Stimulated activated naive B cell treated with anti-CD40 and anti-IgM and Interleukin-4, amounts not matched to agents 10 μg/mL and 1 μg/mL and 100 μg/mL, for 72 hours (primary cell): ENCODE measurements around the gene IGFBP5.

ENCODE experiments used
- ATAC-seq, 2 donors: fragments of 150-1000 bp; cut with Tn5 transposase; replicated peaks; 2 replicates each; pipeline ENCODE4 v1.10.0; 2021; ENCODE audit warnings: moderate library complexity in 1 of 2
- DNase-seq: peaks from one replicate; pipeline ENCODE4 v3.0.0; 2021
- H3K27ac Mint-ChIP-seq: one replicate; pipeline ENCODE4 v1.8.0; 2022; ENCODE audit warnings: mild to moderate bottlenecking, mixed read lengths
- H3K27me3 Mint-ChIP-seq, 2 donors: one replicate each; pipeline ENCODE4 v1.8.0; 2022; ENCODE audit warnings: mixed read lengths in 2 of 2
- H3K36me3 Mint-ChIP-seq, 2 donors: one replicate each; pipeline ENCODE4 v1.8.0; 2022; ENCODE audit warnings: mixed read lengths in 2 of 2, mild to moderate bottlenecking in 1 of 2
- H3K4me1 Mint-ChIP-seq, 2 donors: one replicate each; pipeline ENCODE4 v1.8.0; 2022; ENCODE audit warnings: mixed read lengths in 2 of 2, mild to moderate bottlenecking in 1 of 2
- H3K4me3 Mint-ChIP-seq, 2 donors: one replicate each; pipeline ENCODE4 v1.8.0; 2022; ENCODE audit warnings: mild to moderate bottlenecking in 2 of 2, mixed read lengths in 2 of 2, moderate library complexity in 1 of 2
- H3K9me3 Mint-ChIP-seq, 2 donors: one replicate each; pipeline ENCODE4 v1.8.0; 2022; ENCODE audit warnings: mixed read lengths in 2 of 2, mild to moderate bottlenecking in 1 of 2

The IGFBP5 gene, protein sequence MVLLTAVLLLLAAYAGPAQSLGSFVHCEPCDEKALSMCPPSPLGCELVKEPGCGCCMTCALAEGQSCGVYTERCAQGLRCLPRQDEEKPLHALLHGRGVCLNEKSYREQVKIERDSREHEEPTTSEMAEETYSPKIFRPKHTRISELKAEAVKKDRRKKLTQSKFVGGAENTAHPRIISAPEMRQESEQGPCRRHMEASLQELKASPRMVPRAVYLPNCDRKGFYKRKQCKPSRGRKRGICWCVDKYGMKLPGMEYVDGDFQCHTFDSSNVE

DNA sequence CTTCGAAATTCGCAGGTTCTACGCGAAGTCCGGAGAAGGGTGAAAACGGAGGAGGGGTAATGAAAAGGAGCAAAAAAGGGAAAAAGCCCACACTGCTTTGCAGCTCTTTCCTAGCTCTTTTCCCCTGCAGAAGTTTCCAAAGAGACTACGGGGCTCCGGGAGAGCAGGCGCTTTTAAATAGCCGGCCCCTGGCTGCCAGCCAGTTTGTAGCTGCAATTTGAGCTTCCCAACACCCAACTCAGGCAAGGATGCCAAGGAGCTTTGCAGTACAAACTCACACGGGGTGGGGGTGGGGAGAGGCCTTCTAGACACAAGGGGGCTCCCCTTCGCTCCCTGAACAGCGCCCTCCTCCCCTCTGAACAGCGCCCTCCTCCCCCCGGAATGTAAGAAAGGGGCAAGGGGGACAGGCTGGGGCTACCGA is at the start of gene IGFBP5:
Gene IGFBP5 (minus strand): TSS at position 149 of the 421 bp plus-strand sequence. CDS start 774 bp downstream, outside the sequence.
- H3K27ac Mint-ChIP-seq: peak within 1 kb of the TSS; percentile 38
- DNase-seq (no peak), ATAC-seq (no peak)
- H3K27me3 Mint-ChIP-seq: peaks cover 39 to 46% of the 10 kb centered on the region in 2 donors
- H3K4me3 Mint-ChIP-seq: peak within 1 kb of the TSS in 1 of 2 donors; percentile 23
- no peaks in the 10 kb centered on the region for H3K9me3 Mint-ChIP-seq
- H3K4me1 Mint-ChIP-seq: peaks cover 20 to 34% of the 10 kb centered on the region in 2 donors
- no peaks in the 10 kb centered on the region for H3K36me3 Mint-ChIP-seq

DNA sequence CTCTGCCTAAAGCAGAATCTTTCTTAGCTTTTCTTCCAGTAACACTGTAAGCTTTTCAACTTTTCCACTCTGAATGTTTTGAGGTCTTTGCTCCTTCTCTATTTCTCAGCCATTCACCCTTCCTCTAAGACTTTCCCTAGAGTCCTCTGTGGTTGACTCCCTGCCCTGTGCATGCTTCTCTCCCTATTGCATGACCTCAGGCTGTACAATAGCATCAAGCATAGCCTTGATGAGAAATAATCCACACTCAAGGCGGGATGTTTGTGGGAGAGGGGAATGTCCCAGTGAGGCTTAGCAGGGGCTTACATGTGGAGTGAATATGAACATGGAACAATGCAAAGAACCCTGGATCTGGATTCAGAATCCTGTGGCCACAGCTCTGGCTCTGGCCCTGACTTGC is 48.4 kb upstream of the IGFBP5 start:
- ATAC-seq (no peak), DNase-seq (no peak)
- peaks cover 2 to 7% of the 10 kb centered on the region in 2 donors for H3K9me3 Mint-ChIP-seq
- peaks cover 28 to 56% of the 10 kb centered on the region in 2 donors for H3K27me3 Mint-ChIP-seq
- H3K4me3 Mint-ChIP-seq: no peak overlapping the region
- H3K27ac Mint-ChIP-seq: no peak overlapping the region
- H3K4me1 Mint-ChIP-seq: no peaks in the 10 kb centered on the region
- H3K36me3 Mint-ChIP-seq: no peaks in the 10 kb centered on the region

DNA sequence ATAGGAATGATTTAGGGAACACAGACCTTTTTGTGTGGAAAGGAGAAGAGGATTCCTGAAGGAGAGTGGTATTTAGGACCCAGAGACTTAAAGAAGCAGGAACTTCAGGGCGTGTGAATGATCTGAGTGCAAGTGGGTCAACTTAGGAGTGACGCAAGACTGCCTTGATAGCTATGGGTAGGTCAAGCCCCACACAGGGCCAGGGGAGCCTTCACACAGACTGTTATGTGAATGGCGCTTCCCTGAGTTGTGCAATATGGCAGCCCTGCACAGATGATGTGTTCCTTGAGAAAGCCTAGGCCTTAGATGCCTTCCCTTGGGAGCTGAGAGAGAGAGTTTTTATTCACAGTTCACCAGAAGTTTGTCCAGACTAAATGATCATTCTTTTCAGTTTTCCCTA is 47.1 kb upstream of the IGFBP5 start:
- H3K27ac Mint-ChIP-seq: no peak overlapping the region
- H3K36me3 Mint-ChIP-seq: no peaks in the 10 kb centered on the region
- ATAC-seq: no peak
- H3K4me1 Mint-ChIP-seq: no peaks in the 10 kb centered on the region
- no peak for DNase-seq
- H3K4me3 Mint-ChIP-seq: no peak overlapping the region
- H3K27me3 Mint-ChIP-seq: peaks cover 18 to 51% of the 10 kb centered on the region in 2 donors
- H3K9me3 Mint-ChIP-seq: no peaks in the 10 kb centered on the region

DNA sequence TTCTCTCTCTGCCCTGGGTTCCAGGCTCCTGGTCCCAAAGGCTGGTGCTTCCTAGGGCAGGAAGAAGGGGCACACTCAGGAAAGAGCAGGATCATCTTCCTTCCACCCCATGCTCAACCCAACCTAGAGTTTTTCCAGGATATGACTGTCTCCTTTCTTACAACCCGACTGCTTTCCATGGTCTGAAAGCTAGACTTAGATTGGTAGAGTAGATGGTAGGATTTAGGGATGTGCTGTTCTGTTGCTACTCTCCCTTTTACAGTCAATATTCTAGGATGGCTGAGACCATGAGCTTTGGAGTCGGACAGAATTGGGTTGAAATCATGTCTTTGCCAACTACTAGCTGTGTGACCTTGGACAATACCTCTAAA is 45.9 kb upstream of the IGFBP5 start:
- DNase-seq: no peak
- no peak for ATAC-seq
- Mint-ChIP-seq H3K27ac (no peak overlapping the region), H3K4me1 (no peaks in the 10 kb centered on the region), H3K4me3 (no peak overlapping the region), H3K9me3 (no peaks in the 10 kb centered on the region), H3K27me3 (peaks cover 13 to 41% of the 10 kb centered on the region in 2 donors), H3K36me3 (no peaks in the 10 kb centered on the region)

DNA sequence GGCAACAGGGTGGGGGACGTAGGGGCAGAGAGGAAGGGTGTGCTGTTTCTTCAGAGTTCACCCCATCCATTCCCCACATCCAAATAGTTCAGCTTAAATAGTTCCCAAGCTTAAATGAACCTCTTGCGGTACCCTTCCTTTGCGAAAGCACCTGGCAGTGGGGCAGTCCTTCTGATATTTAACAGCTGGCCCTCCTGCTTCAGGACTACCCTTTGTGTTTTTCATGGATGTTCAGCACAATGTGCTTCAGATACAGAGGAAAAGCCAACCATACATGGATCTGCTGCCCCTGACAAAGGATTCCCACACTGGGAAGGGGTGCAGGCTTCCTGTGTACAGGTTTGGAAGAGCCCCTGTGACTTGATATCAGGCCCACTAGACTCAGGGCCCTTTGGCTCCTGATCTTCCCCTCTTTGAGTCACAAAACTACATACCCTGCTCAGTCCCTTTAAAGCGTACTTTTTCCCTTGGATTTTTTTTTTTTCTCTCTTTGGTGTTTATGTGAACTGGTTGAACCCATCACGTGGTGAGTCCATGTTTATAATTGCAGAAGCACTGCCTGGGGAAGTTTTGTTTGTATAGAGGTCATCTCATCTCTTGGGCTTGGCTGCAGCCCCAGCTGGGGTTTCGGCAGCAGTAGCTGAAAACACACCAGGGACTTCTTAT is 45.3 kb upstream of the IGFBP5 start:
- no peak for ATAC-seq
- Mint-ChIP-seq H3K9me3 (no peaks in the 10 kb centered on the region), H3K4me3 (no peak overlapping the region), H3K27ac (no peak overlapping the region), H3K4me1 (no peaks in the 10 kb centered on the region), H3K27me3 (peaks cover 13 to 39% of the 10 kb centered on the region in 2 donors), H3K36me3 (no peaks in the 10 kb centered on the region)
- no peak for DNase-seq

DNA sequence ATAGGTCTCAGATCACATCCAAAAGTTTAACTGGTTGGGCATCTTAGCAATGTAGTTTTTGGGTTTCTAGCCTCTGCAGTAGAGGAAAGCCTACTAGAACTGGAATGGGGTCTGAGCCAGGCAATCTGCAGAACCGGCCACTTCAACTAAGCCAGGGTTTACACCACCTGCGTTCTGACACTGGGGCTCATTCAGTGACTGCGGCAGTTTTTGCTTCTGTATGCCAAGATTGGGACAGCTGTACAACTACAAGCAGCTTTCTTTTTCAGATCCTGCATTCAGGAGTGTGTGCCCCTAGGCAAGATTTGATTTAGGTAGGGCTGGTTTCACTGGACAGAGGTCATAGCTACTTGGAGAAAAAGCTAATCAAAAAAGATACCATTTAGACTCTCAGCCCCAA is 43.7 kb upstream of the IGFBP5 start:
- H3K4me3 Mint-ChIP-seq: no peak overlapping the region
- no peaks in the 10 kb centered on the region for H3K36me3 Mint-ChIP-seq
- peaks cover 8 to 30% of the 10 kb centered on the region in 2 donors for H3K27me3 Mint-ChIP-seq
- H3K9me3 Mint-ChIP-seq: no peaks in the 10 kb centered on the region
- ATAC-seq (no peak), DNase-seq (no peak)
- no peaks in the 10 kb centered on the region for H3K4me1 Mint-ChIP-seq
- no peak overlapping the region for H3K27ac Mint-ChIP-seq

DNA sequence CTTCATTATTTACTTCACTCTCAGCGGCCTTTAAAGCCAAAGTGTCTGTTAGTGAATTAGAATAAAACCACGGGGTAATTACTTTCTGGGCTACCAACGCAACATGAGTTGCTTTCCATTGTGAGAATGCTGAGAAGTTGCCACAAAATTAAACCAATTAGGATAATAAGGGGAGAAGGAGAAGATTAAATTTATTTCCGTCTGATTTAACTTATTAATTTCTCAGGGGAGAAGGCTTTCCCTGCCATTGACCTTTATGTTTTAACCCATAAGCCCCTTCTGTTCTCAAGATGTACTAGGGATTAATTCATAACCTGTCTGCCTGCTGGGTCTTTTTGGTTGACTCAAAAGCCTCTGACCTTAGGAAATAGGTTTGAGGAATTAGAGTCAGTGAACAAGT is 42.3 kb upstream of the IGFBP5 start:
- Mint-ChIP-seq H3K4me1 (no peaks in the 10 kb centered on the region), H3K27ac (no peak overlapping the region), H3K36me3 (no peaks in the 10 kb centered on the region), H3K9me3 (no peaks in the 10 kb centered on the region), H3K27me3 (peaks cover 10 to 25% of the 10 kb centered on the region in 2 donors), H3K4me3 (no peak overlapping the region)
- no peak for ATAC-seq
- no peak for DNase-seq

DNA sequence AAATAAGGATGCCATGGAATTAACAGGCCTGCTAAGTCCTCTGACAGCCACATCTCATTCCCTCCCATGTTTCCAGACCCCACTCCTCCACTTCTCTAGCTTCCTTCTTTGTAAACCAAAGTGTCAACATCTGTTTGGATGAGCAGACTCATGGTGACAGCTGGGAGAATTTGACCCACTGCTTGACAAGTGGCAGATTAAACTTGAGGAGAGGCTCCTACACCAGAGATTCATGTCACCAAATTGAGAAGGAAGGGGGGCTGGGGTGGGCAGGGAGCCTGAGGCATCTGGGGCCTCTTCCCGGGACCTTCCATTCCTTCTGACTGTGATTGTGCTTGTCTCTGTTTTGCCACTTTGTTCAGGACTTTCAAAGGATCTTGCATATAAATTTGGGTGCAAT is 41.0 kb upstream of the IGFBP5 start:
- H3K27ac Mint-ChIP-seq: no peak overlapping the region
- H3K4me1 Mint-ChIP-seq: no peaks in the 10 kb centered on the region
- DNase-seq: no peak
- H3K27me3 Mint-ChIP-seq: peaks cover 7 to 17% of the 10 kb centered on the region in 2 donors
- no peaks in the 10 kb centered on the region for H3K9me3 Mint-ChIP-seq
- no peak for ATAC-seq
- no peaks in the 10 kb centered on the region for H3K36me3 Mint-ChIP-seq
- no peak overlapping the region for H3K4me3 Mint-ChIP-seq

DNA sequence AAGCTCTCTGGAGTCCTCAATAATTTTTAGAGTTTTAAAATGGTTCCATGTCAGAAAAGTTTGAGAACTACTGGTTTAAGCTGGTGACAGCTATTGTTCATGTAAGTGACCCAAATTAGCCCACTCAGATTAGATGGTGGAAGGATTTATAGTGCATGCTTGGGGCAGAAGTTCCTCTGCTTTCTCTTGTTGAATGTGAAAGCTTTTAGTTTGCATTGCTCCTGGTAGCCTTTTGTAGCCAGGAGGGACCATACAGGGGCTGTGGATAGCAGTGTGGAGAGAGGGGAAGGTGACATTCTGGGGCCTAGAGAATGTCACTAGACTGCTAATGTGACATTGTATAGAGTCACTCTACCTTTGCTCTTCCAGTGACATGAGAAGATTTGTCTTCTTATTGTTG is 40.3 kb upstream of the IGFBP5 start:
- H3K27ac Mint-ChIP-seq: no peak overlapping the region
- no peaks in the 10 kb centered on the region for H3K4me1 Mint-ChIP-seq
- H3K4me3 Mint-ChIP-seq: no peak overlapping the region
- H3K36me3 Mint-ChIP-seq: no peaks in the 10 kb centered on the region
- no peaks in the 10 kb centered on the region for H3K9me3 Mint-ChIP-seq
- no peak for ATAC-seq
- peaks cover 8 to 13% of the 10 kb centered on the region in 2 donors for H3K27me3 Mint-ChIP-seq
- no peak for DNase-seq

DNA sequence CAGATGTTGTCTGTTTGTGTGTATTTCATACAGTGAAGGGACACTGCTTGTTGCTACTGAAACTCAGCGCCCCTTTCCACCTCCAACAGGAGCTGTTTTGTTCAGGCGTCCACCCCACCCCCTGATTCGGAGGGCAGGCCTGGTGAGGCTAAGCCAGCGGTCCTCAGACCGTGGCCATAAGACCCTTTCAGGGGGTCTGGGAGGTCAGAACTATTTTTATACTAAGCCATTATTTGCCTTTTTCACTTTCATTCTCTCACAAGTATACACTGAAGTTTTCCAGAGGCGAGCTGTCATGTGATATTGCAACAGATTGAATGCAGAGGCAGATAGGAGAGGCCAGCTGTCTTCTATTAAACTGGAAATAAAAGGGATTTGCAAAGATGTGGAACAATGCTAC is 39.7 kb upstream of the IGFBP5 start:
- Mint-ChIP-seq H3K4me3 (no peak overlapping the region), H3K27me3 (peaks cover 8 to 13% of the 10 kb centered on the region in 2 donors), H3K36me3 (no peaks in the 10 kb centered on the region), H3K4me1 (no peaks in the 10 kb centered on the region), H3K9me3 (no peaks in the 10 kb centered on the region), H3K27ac (no peak overlapping the region)
- ATAC-seq: no peak
- no peak for DNase-seq

DNA sequence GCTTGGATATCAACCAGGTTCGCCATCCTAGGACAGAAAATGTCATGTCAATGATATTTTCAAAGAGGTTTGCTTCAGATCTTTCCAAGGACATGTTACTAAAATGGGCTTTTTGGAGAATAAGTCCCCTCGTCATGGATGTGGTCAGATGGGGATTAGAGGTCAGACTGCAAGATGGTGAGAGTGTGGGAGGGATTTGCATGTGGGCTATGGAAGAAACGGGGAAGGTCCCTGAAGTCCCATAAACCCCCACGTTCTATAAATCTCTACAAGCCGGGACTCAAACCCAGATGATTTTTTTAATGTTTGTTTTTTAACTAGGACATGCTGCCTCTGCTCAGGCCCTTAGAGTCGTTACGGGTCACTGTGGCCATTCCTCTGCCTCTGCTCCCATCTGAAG is 37.7 kb upstream of the IGFBP5 start:
- peaks cover 6 to 8% of the 10 kb centered on the region in 2 donors for H3K27me3 Mint-ChIP-seq
- no peak overlapping the region for H3K4me3 Mint-ChIP-seq
- H3K4me1 Mint-ChIP-seq: no peaks in the 10 kb centered on the region
- no peaks in the 10 kb centered on the region for H3K36me3 Mint-ChIP-seq
- no peaks in the 10 kb centered on the region for H3K9me3 Mint-ChIP-seq
- ATAC-seq (no peak), DNase-seq (no peak)
- H3K27ac Mint-ChIP-seq: no peak overlapping the region

DNA sequence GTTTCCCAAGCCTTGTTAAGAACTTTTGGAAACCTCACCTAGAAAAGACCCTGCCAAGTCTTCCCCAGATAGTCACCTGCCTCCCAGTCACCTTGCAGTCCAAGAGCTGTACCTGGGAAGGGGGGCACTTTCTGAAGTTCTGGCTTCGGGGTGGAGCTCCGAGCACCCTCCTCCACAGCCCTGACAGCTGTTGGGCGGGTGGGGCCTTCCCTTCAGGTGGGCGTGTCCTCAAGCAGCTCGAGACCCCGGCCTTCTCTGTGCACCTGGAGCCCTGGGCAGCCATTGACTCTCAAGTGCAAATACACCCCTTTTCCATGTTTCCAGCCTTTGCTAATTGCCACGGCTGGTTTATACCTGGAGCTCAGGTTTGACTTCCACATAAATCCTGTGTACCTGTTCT is 37.0 kb upstream of the IGFBP5 start:
- Mint-ChIP-seq H3K27ac (no peak overlapping the region), H3K27me3 (peaks cover 6 to 8% of the 10 kb centered on the region in 2 donors), H3K9me3 (no peaks in the 10 kb centered on the region), H3K36me3 (no peaks in the 10 kb centered on the region), H3K4me1 (no peaks in the 10 kb centered on the region), H3K4me3 (no peak overlapping the region)
- DNase-seq (no peak), ATAC-seq (no peak)

DNA sequence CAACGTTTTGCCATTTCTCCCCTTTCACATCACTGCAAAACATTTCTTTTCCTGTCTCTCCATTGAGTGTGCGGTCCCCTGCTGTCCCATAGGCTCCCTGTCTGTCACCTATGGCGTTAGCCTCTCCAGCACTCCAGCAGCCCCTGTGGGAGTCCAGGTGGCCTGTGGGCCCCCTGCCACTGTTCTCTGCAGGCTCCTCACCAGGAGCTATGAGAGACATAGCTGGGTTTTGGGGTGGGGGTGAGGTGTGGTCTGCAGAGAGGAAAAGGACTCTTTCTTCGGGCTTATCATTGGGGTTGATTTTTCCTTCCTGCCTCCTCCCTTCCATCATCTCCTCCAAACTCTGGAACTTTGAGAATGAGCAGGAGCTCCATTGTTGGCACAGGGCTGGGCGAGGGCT is 36.1 kb upstream of the IGFBP5 start:
- ATAC-seq (no peak), DNase-seq (no peak)
- H3K27me3 Mint-ChIP-seq: peaks cover 6 to 8% of the 10 kb centered on the region in 2 donors
- H3K36me3 Mint-ChIP-seq: no peaks in the 10 kb centered on the region
- H3K9me3 Mint-ChIP-seq: no peaks in the 10 kb centered on the region
- no peaks in the 10 kb centered on the region for H3K4me1 Mint-ChIP-seq
- H3K4me3 Mint-ChIP-seq: no peak overlapping the region
- no peak overlapping the region for H3K27ac Mint-ChIP-seq

DNA sequence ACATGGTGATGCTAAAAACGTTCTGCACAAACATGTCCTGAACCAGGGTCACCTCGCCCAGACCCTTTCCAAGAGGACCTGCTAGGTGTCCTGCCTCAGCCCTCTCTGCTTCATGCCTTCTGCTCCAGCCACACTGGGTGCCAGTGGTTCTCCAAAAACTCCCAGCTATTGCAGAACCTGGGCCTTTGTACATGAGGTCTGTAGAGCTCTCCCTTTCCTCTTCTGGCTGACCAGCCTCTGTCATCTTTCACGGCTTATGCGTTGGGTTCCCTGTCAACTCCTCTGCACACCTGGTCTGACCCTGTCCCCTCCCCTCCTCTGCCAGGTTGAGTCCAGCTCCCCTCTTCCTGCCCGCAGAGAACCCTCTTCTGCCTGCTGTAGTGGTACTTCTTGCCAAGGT is 35.5 kb upstream of the IGFBP5 start:
- H3K27ac Mint-ChIP-seq: no peak overlapping the region
- no peaks in the 10 kb centered on the region for H3K9me3 Mint-ChIP-seq
- ATAC-seq: no peak
- H3K27me3 Mint-ChIP-seq: peaks cover 6 to 8% of the 10 kb centered on the region in 2 donors
- no peaks in the 10 kb centered on the region for H3K4me1 Mint-ChIP-seq
- DNase-seq: no peak
- H3K36me3 Mint-ChIP-seq: no peaks in the 10 kb centered on the region
- no peak overlapping the region for H3K4me3 Mint-ChIP-seq

DNA sequence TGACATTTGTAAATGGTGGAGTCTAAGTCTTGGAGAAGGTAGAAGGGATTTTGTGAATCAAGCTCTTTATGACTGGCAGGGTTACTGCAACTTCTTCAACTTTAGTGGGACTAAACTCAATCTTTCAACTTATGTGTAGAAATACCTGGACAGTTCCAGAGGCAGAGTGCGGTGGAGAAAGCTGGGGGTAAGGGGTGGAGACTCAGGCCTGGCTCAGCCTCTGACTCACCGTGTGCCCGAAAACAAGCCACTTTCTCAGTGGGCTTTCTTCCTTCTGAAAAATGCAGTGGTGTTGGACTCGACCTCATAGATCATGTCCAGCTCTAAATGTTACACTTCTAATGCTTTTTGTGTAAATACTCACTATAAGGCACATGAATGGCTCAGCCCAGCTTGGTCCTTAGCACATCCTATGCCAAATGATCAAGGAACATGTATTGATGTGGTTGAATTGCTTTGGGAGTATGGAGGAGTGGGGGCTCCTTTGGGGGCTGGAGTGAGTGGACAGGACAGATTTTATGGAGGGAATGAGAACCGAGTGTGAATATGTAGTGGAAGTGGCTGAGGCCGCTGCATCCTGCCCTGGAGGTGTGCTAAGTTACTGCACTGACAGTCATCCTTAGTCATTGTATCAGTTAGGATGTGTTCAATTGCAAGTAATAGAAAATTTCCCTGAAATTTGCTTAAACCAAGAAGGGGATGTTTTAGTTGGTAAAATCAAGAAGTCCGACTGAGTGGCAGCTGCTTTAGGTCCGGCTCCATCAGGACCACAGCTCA is 32.2 kb upstream of the IGFBP5 start:
- DNase-seq: no peak
- H3K4me1 Mint-ChIP-seq: no peaks in the 10 kb centered on the region
- no peaks in the 10 kb centered on the region for H3K36me3 Mint-ChIP-seq
- H3K27me3 Mint-ChIP-seq: peaks cover 19 to 21% of the 10 kb centered on the region in 2 donors
- no peak overlapping the region for H3K4me3 Mint-ChIP-seq
- H3K9me3 Mint-ChIP-seq: no peaks in the 10 kb centered on the region
- H3K27ac Mint-ChIP-seq: no peak overlapping the region
- no peak for ATAC-seq
